K562 (cell line): ENCODE data around the gene AMIGO1. TPM values are rescaled to one million over a fixed set of nuclear protein-coding genes. Genes with fewer than 3 reads are reported as not detected.

ENCODE experiments used
- ARID4B ChIP-seq: sonication (generic); formaldehyde crosslinking; IDR thresholded peaks from 2 replicates; pipeline ENCODE4 v1.8.0; 2022; ENCODE audit warnings: mild to moderate bottlenecking, missing genetic modification reagents
- CBX5 ChIP-seq: IDR thresholded peaks from 2 replicates; pipeline ENCODE4 v1.6.1; 2014; ENCODE audit warnings: low read depth, borderline replicate concordance
- CREB5 ChIP-seq: fragments of 250-450 bp; sonication (Bioruptor Pico); IDR thresholded peaks from 2 replicates; pipeline ENCODE4 v1.5.0; 2020; ENCODE audit warnings: mild to moderate bottlenecking
- HDAC2 ChIP-seq: fragments of 450-650 bp; IDR thresholded peaks from 2 replicates; pipeline ENCODE4 v1.6.1; 2016; ENCODE audit warnings: mild to moderate bottlenecking
- MEIS2 ChIP-seq: fragments of 450-650 bp; IDR thresholded peaks from 2 replicates; pipeline ENCODE4 v1.6.1; 2014; ENCODE audit warnings: mild to moderate bottlenecking; ENCODE audit not compliant: partially characterized antibody
- RB1 ChIP-seq: fragments of 450-650 bp; IDR thresholded peaks from 2 replicates; pipeline ENCODE4 v1.6.1; 2017; ENCODE audit warnings: low read depth, mild to moderate bottlenecking
- RBM22 ChIP-seq: fragments of 200-400 bp; formaldehyde crosslinking; IDR thresholded peaks from 2 replicates; pipeline ENCODE4 v1.6.1; 2018; ENCODE audit warnings: low read length, low read depth; ENCODE audit not compliant: poor library complexity, severe bottlenecking
- REST ChIP-seq, 2 experiments: fragments of 450-650 bp; formaldehyde crosslinking in 1 of 2; IDR thresholded peaks; 2 replicates each; pipeline versions ENCODE4 v1.4.0 to v1.6.1; 2014 to 2020; ENCODE audit warnings: mild to moderate bottlenecking in 2 of 2, borderline replicate concordance in 1 of 2, low read depth in 1 of 2
- SRSF7 ChIP-seq: fragments of 200-400 bp; formaldehyde crosslinking; optimal IDR thresholded peaks from 2 replicates; pipeline ENCODE3; 2017; ENCODE audit warnings: mild to moderate bottlenecking, low read depth, low read length
- TCF3 ChIP-seq: sonication (generic); formaldehyde crosslinking; IDR thresholded peaks from 2 replicates; pipeline ENCODE4 v1.4.0; 2020; ENCODE audit warnings: mild to moderate bottlenecking, missing genetic modification reagents
- ZFX ChIP-seq: sonication (generic); formaldehyde crosslinking; IDR thresholded peaks from 2 replicates; pipeline ENCODE4 v1.8.0; 2022; ENCODE audit warnings: mild to moderate bottlenecking, missing genetic modification reagents, moderate library complexity
- ZNF184 ChIP-seq: sonication (generic); formaldehyde crosslinking; IDR thresholded peaks from 2 replicates; pipeline ENCODE4 v1.5.0; 2020; ENCODE audit warnings: missing genetic modification reagents
- ZNF586 ChIP-seq: fragments of 450-650 bp; formaldehyde crosslinking; conservative IDR thresholded peaks from 2 replicates; pipeline ENCODE4 v1.4.0; 2020; ENCODE audit warnings: mild to moderate bottlenecking, moderate library complexity
- polyA plus RNA-seq, 8 experiments: library from polyadenylated mRNA; depleted of rRNA in 4 of 8; stranded (reverse) in 5 of 8; unstranded in 3 of 8; fragments of >200 nt; fragmentation: Nextera tagmentation in 2 of 8; fragmentation: Illumina TruSeq in 1 of 8; extraction: Ambion mirVana in 2 of 8; extraction: Trizol in 1 of 8; gene quantifications; 2 replicates each; pipeline versions ENCODE4 v1.2.1 to v1.2.3, GENCODE V29; 2011 to 2014; ENCODE audit warnings: inconsistent platforms in 1 of 8, missing spikeins in 1 of 8
- total RNA-seq, 7 experiments: library from RNA; depleted of rRNA in 6 of 7; stranded (reverse); fragments of >200 nt in 6 of 7; fragmentation: Illumina TruSeq in 2 of 7; extraction: Trizol in 2 of 7; gene quantifications; 2 replicates each; pipeline versions ENCODE4 v1.2.1 to v1.2.3, GENCODE V29; 2011 to 2021; ENCODE audit warnings: low replicate concordance in 1 of 7

Gene AMIGO1
- total and polyA plus RNA-seq, 9 of the 15 experiments (the other 6 are each of a cell fraction or from before 2014, with no cell fraction given), result 0.24 to 1.0 (median 0.54) TPM

GRCh38 chr1:109483672-109484518 lies 25.6 kb downstream of the AMIGO1 start, which contains the start of gene ATXN7L2 (continued):
- TF ChIP-seq REST (IDR thresholded peaks at IDR 0.05; ENCODE audit: borderline replicate concordance) (no peak), REST (CRISPR knock-in tag; IDR thresholded peaks at IDR 0.05; ENCODE audit: low read depth) (peak; percentile 68; the same call in 1 of the 2 replicates), ZNF184 (CRISPR knock-in tag) (no peak), TCF3 (CRISPR knock-in tag) (no peak), RB1 (peak; percentile 89), CBX5 (no peak), ZFX (CRISPR knock-in tag) (peak; percentile 68), SRSF7 (no peak), MEIS2 (no peak), CREB5 (CRISPR knock-in tag) (no peak), ZNF586 (no peak), ARID4B (CRISPR knock-in tag) (peak; percentile 97), RBM22 (no peak), HDAC2 (peak; percentile 94)
